Stimulated activated CD4-positive, alpha-beta T cell treated with anti-CD3 and anti-CD28 coated beads, Interleukin-1b, Interleukin-23, amount 100 ng/mL, for 1 hour (primary cell): ENCODE results near the gene OSBPL2.

Source experiments
- DNase-seq, 2 donors: peaks; one replicate each; pipeline ENCODE4 v3.0.0-alpha.2; 2020; ENCODE audit warnings: low read depth in 2 of 2

OSBPL2 gene

DNA sequence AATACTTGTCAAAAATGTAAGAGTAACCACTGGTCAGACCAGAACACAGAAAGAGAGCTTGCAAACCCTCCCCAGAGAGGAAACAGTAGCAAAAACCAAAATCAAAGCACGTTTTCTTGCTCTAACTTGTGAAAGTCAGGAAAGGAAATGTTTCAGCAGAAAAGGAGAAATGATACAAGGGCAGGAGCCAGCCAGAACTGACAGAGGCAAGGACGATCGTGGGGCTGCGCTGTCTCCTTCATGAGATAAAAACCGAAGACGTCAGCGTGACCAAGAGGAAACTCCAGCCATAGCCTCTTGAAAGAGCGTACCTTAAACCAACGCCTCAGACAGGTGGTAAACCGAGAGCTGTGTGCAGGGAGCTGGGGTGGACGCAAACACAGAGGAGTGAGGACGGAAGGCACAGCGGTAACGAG, 101.3 kb downstream of the OSBPL2 start:
- DNase-seq = no peak

GRCh38 chr20:62342910-62343309, 104.6 kb downstream of the OSBPL2 start:
- DNase-seq = no peak

DNA sequence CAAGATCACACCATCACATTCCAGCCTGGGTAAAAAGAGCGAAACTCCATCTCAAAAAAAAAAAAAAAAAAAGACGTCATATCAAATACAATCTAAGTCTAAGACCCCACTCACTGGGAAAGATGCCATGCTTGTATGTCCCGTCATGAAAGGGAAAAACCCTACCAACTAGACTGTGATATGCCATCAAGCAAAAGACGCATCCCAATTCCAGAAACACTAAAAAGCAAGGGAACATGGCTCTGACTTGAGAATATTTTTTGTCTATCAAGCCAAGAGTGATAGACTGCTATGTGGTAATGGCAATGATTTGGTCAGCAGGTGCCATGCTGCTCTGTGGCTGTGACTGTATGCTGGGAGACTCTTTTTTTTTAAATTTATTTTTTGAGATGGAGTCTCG, 105.8 kb downstream of the OSBPL2 start:
- DNase-seq = no peak

GRCh38 chr20:62344782-62345181, 106.5 kb downstream of the OSBPL2 start:
- DNase-seq = no peak
